GM19467 (cell line): Measurements from ENCODE around the gene KATNAL1.

Experiments used
- ATAC-seq: cut with Tn5 transposase; IDR thresholded peaks from one replicate; pipeline ENCODE4 v1.9.1; 2021; ENCODE audit warnings: mild to moderate bottlenecking, moderate library complexity; ENCODE audit not compliant: unreplicated experiment

Gene KATNAL1

GRCh38 chr13:30170569-30170968 lies 136.8 kb downstream of the KATNAL1 start:
- no peak for ATAC-seq

- ATAC-seq, result no peak
Measured at GRCh38 chr13:30169442-30169841, 137.9 kb downstream of the KATNAL1 start.

- ATAC-seq, result no peak
Measured at GRCh38 chr13:30165796-30166195, 141.6 kb downstream of the KATNAL1 start.

GRCh38 chr13:30165071-30165470 lies 142.3 kb downstream of the KATNAL1 start:
- no peak for ATAC-seq

- no peak for ATAC-seq
Measured at GRCh38 chr13:30164146-30164545, 143.2 kb downstream of the KATNAL1 start.

GRCh38 chr13:30163441-30163840 lies 143.9 kb downstream of the KATNAL1 start:
- ATAC-seq, result no peak

- no peak for ATAC-seq
Measured at GRCh38 chr13:30159446-30159839, 147.9 kb downstream of the KATNAL1 start.

- no peak for ATAC-seq
Measured at GRCh38 chr13:30158774-30159445, 148.4 kb downstream of the KATNAL1 start.

- ATAC-seq, result peak; percentile 43
Measured at GRCh38 chr13:30157616-30157993, 149.7 kb downstream of the KATNAL1 start.

- no peak for ATAC-seq
Measured at GRCh38 chr13:30156826-30157615, 150.3 kb downstream of the KATNAL1 start.

- ATAC-seq, result no peak
Measured at GRCh38 chr13:30156270-30156669, 151.1 kb downstream of the KATNAL1 start.

GRCh38 chr13:30154931-30155330 lies 152.4 kb downstream of the KATNAL1 start:
- no peak for ATAC-seq

- ATAC-seq, result no peak
Measured at GRCh38 chr13:30154531-30154930, 152.8 kb downstream of the KATNAL1 start.

- no peak for ATAC-seq
Measured at GRCh38 chr13:30153545-30154426, 153.6 kb downstream of the KATNAL1 start.
